ENCODE data around the gene LASP1. TPM values are rescaled to one million over a fixed set of nuclear protein-coding genes. Genes with fewer than 3 reads are reported as not detected.

LASP1 gene
- total and polyA plus RNA-seq, 4 donors = 65.5 to 140 (median 82.0) TPM

- Histone ChIP-seq H3K4me1 (ENCODE audit: control insufficient read depth in 5 of 5, insufficient read depth in 5 of 5, low read length in 5 of 5) (peaks cover 17 to 62% (median 37%) of the 10 kb centered on the region in 5 donors), H3K9ac (ENCODE audit: insufficient read depth in 1 of 2, low read length in 2 of 2) (peak overlapping the region in 1 of 2 donors; percentile 90)
- 11 to 12% methylated on average over 5 of the region's 5 CpGs for WGBS, 2 donors
These were observed 2.2 kb downstream of the LASP1 start for GRCh38 chr17:38872027-38872511.

DNA sequence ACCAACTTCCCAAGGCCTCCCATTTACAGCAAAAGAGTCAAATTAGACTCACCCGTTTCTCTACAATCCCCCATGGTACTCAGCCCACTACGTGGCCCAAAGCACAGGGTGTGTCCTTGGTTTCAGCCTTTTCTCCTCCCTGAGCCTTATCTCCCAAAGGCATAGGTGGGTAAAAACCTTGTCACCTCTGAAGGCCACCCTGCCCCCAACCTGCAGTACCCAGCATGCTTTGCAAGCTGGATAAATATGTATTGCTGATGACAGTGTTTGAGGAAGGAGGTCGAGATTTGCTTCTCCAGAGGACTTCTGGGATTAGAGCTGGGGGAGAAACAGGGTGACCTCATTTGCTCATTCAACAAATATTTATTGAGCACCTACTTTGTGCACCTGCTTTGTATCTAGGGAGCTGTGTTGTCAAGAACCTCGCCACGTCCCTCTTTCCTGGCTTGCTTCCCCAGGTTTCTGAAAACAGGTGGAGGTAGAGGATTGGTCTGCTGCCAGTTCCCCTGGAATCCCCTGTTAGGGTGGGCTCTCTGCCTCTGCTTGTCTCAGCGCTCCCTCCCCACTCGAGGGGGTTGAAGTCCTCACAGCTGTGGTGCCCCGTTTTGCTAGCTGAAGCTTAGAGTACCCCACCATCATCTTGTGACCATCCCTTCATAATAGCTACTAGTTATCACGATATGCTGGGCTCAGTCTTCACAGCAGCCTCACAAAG is 3.0 kb downstream of the LASP1 start:
- Histone ChIP-seq H3K4me1 (ENCODE audit: control insufficient read depth in 5 of 5, insufficient read depth in 5 of 5, low read length in 5 of 5) (peaks cover 17 to 60% (median 43%) of the 10 kb centered on the region in 5 donors), H3K4me3 (no peak overlapping the region), H3K27ac (ENCODE audit: low read depth in 1 of 2, low read length in 1 of 2) (peak overlapping the region in 1 of 2 donors; percentile 74), H3K27me3 (ENCODE audit: control insufficient read depth in 3 of 3, insufficient read depth in 3 of 3, low read length in 2 of 3) (no peaks in the 10 kb centered on the region), H3K9me3 (ENCODE audit: control insufficient read depth in 4 of 4, insufficient read depth in 3 of 4, low read length in 3 of 4) (no peaks in the 10 kb centered on the region), H3K9ac (ENCODE audit: insufficient read depth in 1 of 2, low read length in 2 of 2) (peak overlapping the region in 1 of 2 donors; percentile 90), H3K36me3 (ENCODE audit: control insufficient read depth in 4 of 4, insufficient read depth in 4 of 4, low read length in 4 of 4) (peaks cover 0 to 8% (median 1%) of the 10 kb centered on the region in 4 donors)
- ATAC-seq (ENCODE audit: insufficient read depth, low FRiP score) (no peak), DNase-seq (peak in 2 of 3 donors; percentile 18 to 42)
- WGBS, 2 donors = 49 to 67% methylated on average over 9 of the region's 9 CpGs
- TF ChIP-seq, protein P1, sequence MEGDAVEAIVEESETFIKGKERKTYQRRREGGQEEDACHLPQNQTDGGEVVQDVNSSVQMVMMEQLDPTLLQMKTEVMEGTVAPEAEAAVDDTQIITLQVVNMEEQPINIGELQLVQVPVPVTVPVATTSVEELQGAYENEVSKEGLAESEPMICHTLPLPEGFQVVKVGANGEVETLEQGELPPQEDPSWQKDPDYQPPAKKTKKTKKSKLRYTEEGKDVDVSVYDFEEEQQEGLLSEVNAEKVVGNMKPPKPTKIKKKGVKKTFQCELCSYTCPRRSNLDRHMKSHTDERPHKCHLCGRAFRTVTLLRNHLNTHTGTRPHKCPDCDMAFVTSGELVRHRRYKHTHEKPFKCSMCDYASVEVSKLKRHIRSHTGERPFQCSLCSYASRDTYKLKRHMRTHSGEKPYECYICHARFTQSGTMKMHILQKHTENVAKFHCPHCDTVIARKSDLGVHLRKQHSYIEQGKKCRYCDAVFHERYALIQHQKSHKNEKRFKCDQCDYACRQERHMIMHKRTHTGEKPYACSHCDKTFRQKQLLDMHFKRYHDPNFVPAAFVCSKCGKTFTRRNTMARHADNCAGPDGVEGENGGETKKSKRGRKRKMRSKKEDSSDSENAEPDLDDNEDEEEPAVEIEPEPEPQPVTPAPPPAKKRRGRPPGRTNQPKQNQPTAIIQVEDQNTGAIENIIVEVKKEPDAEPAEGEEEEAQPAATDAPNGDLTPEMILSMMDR (IDR thresholded peaks at IDR 0.05; ENCODE audit: control extremely low read depth, extremely low read depth) = no peak

More at GRCh38 chr17:38872027-38872511, 2.2 kb downstream of the LASP1 start:
- peak overlapping the region; percentile 93 for H3K4me3 ChIP-seq
- ATAC-seq (ENCODE audit: insufficient read depth, low FRiP score) = no peak
- H3K9me3 ChIP-seq (ENCODE audit: control insufficient read depth in 4 of 4, insufficient read depth in 3 of 4, low read length in 3 of 4) = no peaks in the 10 kb centered on the region
- peaks cover 0 to 3% (median 1%) of the 10 kb centered on the region in 4 donors for H3K36me3 ChIP-seq (ENCODE audit: control insufficient read depth in 4 of 4, insufficient read depth in 4 of 4, low read length in 4 of 4)
- H3K27ac ChIP-seq (ENCODE audit: low read depth in 1 of 2, low read length in 1 of 2) = peak overlapping the region in 1 of 2 donors; percentile 74
- DNase-seq = no peak
- TF ChIP-seq, protein P1 (IDR thresholded peaks at IDR 0.05; ENCODE audit: control extremely low read depth, extremely low read depth) = no peak
- H3K27me3 ChIP-seq (ENCODE audit: control insufficient read depth in 3 of 3, insufficient read depth in 3 of 3, low read length in 2 of 3) = no peaks in the 10 kb centered on the region

DNA sequence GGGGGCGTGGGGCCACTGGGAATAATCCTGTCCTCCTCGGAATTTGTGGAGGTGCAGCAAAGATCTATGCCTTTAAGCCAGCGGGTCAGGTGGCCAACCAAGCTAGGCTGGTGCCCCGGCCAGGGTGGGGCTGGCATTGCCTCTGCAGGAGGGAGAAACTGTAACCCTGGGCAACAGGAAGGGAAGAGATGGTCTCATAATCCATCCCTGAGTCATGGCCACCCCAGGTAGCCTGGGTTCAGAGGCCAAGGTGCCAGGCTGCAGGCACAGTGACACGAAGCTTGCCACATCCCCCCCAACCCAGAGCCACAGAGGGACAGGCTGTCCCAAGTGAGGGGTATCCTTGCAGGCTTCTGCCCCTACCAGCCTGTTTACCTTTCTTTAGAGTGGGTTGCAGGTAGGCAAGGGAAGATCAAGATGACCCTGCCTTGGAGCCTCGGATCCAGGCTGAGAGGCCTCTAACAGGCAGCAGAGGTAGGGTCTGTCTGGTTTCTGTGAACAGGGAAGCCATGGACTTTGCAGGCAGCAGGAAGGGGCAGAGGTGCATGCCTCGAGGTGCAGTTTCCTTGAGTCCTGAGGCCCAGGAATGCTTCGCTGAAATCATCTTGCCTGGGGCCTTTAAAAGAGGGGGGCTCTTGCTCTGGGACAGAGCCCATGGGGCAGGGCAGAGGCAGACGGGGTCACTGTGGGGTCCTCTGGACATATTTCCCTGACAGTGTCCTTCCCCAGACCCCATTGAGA is 4.0 kb downstream of the LASP1 start:
- TF ChIP-seq, protein P1 (IDR thresholded peaks at IDR 0.05; ENCODE audit: control extremely low read depth, extremely low read depth) = no peak
- ATAC-seq (ENCODE audit: insufficient read depth, low FRiP score) (no peak), DNase-seq (no peak)
- Histone ChIP-seq H3K4me1 (ENCODE audit: control insufficient read depth in 5 of 5, insufficient read depth in 5 of 5, low read length in 5 of 5) (peaks cover 13 to 50% (median 43%) of the 10 kb centered on the region in 5 donors), H3K9ac (ENCODE audit: insufficient read depth in 1 of 2, low read length in 2 of 2) (peak overlapping the region in 1 of 2 donors; percentile 51), H3K4me3 (no peak overlapping the region), H3K9me3 (ENCODE audit: control insufficient read depth in 4 of 4, insufficient read depth in 3 of 4, low read length in 3 of 4) (no peaks in the 10 kb centered on the region), H3K36me3 (ENCODE audit: control insufficient read depth in 4 of 4, insufficient read depth in 4 of 4, low read length in 4 of 4) (peaks cover 3 to 12% (median 8%) of the 10 kb centered on the region in 4 donors), H3K27ac (ENCODE audit: low read depth in 1 of 2, low read length in 1 of 2) (peak overlapping the region in 1 of 2 donors; percentile 2), H3K27me3 (ENCODE audit: control insufficient read depth in 3 of 3, insufficient read depth in 3 of 3, low read length in 2 of 3) (no peaks in the 10 kb centered on the region)
- WGBS, 2 donors = 51 to 71% methylated on average over 9 of the region's 9 CpGs

Data from lung (tissue), 12 donors.